HG03045 (cell line): ENCODE measurements around the gene JAGN1.
"Not testable (repeated sequence)": the region's sequence is repeated elsewhere in the genome, so short reads cannot be mapped to it uniquely, and the experiment has no call there.

ENCODE experiments used
- ATAC-seq: cut with Tn5 transposase; IDR thresholded peaks from one replicate; pipeline ENCODE4 v1.9.1; 2021; ENCODE audit warnings: mild to moderate bottlenecking, moderate library complexity; ENCODE audit not compliant: unreplicated experiment

Gene JAGN1

GRCh38 chr3:9866639-9867038 is 23.8 kb upstream of the JAGN1 start:
- no peak for ATAC-seq

- ATAC-seq: no peak
Measured at GRCh38 chr3:9867106-9867505, 23.3 kb upstream of the JAGN1 start.

GRCh38 chr3:9869955-9870354 is 20.5 kb upstream of the JAGN1 start:
- no peak for ATAC-seq

- no peak for ATAC-seq
Measured at GRCh38 chr3:9870978-9871377, 19.4 kb upstream of the JAGN1 start.

- ATAC-seq: not testable (repeated sequence)
Measured at GRCh38 chr3:9872067-9872466, 18.3 kb upstream of the JAGN1 start.

GRCh38 chr3:9875448-9875847 is 15.0 kb upstream of the JAGN1 start:
- ATAC-seq: no peak

GRCh38 chr3:9876255-9876654 is 14.2 kb upstream of the JAGN1 start:
- ATAC-seq: not testable (repeated sequence)

GRCh38 chr3:9876991-9877390 is 13.4 kb upstream of the JAGN1 start:
- no peak for ATAC-seq

GRCh38 chr3:9878700-9879099 is 11.7 kb upstream of the JAGN1 start:
- no peak for ATAC-seq

GRCh38 chr3:9879830-9880549 is 10.4 kb upstream of the JAGN1 start, which contains the start of gene CIDEC:
Gene CIDEC, minus strand, starts transcription at chr3:9880253. Its CDS starts 1,767 bp downstream, at chr3:9878486.
- no peak for ATAC-seq

- no peak for ATAC-seq
Measured at GRCh38 chr3:9881441-9881840, 9.0 kb upstream of the JAGN1 start.

GRCh38 chr3:9883706-9884554 is 6.5 kb upstream of the JAGN1 start:
- ATAC-seq: no peak

GRCh38 chr3:9884555-9885165 is 5.8 kb upstream of the JAGN1 start:
- ATAC-seq: no peak

- ATAC-seq: no peak
Measured at GRCh38 chr3:9886328-9886727, 4.1 kb upstream of the JAGN1 start.

GRCh38 chr3:9887480-9887879 is 2.9 kb upstream of the JAGN1 start:
- no peak for ATAC-seq

GRCh38 chr3:9888540-9888939 is 1.9 kb upstream of the JAGN1 start:
- ATAC-seq: no peak

- ATAC-seq: no peak
Measured at GRCh38 chr3:9889405-9889804, 1.0 kb upstream of the JAGN1 start.

GRCh38 chr3:9891072-9891622 is 737 bp downstream of the JAGN1 start:
- no peak for ATAC-seq

- no peak for ATAC-seq
Measured at GRCh38 chr3:9893739-9894138, 3.3 kb downstream of the JAGN1 start.

GRCh38 chr3:9895715-9896114 is 5.3 kb downstream of the JAGN1 start:
- not testable (repeated sequence) for ATAC-seq

- ATAC-seq: not testable (repeated sequence)
Measured at GRCh38 chr3:9896755-9897407, 6.5 kb downstream of the JAGN1 start.
